GM18873 (cell line): ENCODE measurements around the gene STPG4.
"Not testable (repeated sequence)": the region's sequence is repeated elsewhere in the genome, so short reads cannot be mapped to it uniquely, and the experiment has no call there.

Experiments
- ATAC-seq: cut with Tn5 transposase; IDR thresholded peaks from one replicate; pipeline ENCODE4 v1.9.1; 2021; ENCODE audit warnings: mild to moderate bottlenecking, moderate library complexity, moderate number of reproducible peaks; ENCODE audit not compliant: unreplicated experiment, low FRiP score

Gene STPG4

GRCh38 chr2:47155091-47155876 lies at the start of gene STPG4:
Gene STPG4, minus strand, starts transcription at chr2:47155308. Its CDS starts 57 bp downstream, at chr2:47155251.
- ATAC-seq: no peak

- ATAC-seq: no peak
These were observed 49.6 kb upstream of the STPG4 start for GRCh38 chr2:47204691-47205090.

GRCh38 chr2:47203995-47204394 lies 48.9 kb upstream of the STPG4 start:
- no peak for ATAC-seq

GRCh38 chr2:47201224-47201623 lies 46.1 kb upstream of the STPG4 start:
- ATAC-seq: no peak

- no peak for ATAC-seq
These were observed 43.9 kb upstream of the STPG4 start for GRCh38 chr2:47198985-47199451.

GRCh38 chr2:47196499-47196898 lies 41.4 kb upstream of the STPG4 start:
- ATAC-seq: no peak

- no peak for ATAC-seq
These were observed 40.9 kb upstream of the STPG4 start for GRCh38 chr2:47196046-47196445.

GRCh38 chr2:47195148-47195547 lies 40.0 kb upstream of the STPG4 start:
- no peak for ATAC-seq

- no peak for ATAC-seq
These were observed 39.3 kb upstream of the STPG4 start for GRCh38 chr2:47194410-47194809.

GRCh38 chr2:47193607-47194006 lies 38.5 kb upstream of the STPG4 start:
- no peak for ATAC-seq

GRCh38 chr2:47190188-47190881 lies 35.2 kb upstream of the STPG4 start:
- no peak for ATAC-seq

GRCh38 chr2:47189635-47190034 lies 34.5 kb upstream of the STPG4 start:
- ATAC-seq: no peak

GRCh38 chr2:47187069-47187468 lies 32.0 kb upstream of the STPG4 start:
- ATAC-seq: no peak

- no peak for ATAC-seq
These were observed 31.2 kb upstream of the STPG4 start for GRCh38 chr2:47186351-47186750.

GRCh38 chr2:47185098-47185497 lies 30.0 kb upstream of the STPG4 start:
- ATAC-seq: not testable (repeated sequence)

- no peak for ATAC-seq
These were observed 26.1 kb upstream of the STPG4 start for GRCh38 chr2:47181176-47181575.

GRCh38 chr2:47180531-47180930 lies 25.4 kb upstream of the STPG4 start:
- no peak for ATAC-seq

- no peak for ATAC-seq
These were observed 24.3 kb upstream of the STPG4 start for GRCh38 chr2:47179388-47179787.

- ATAC-seq: no peak
These were observed 23.2 kb upstream of the STPG4 start for GRCh38 chr2:47178341-47178740.

GRCh38 chr2:47177043-47177565 lies 22.0 kb upstream of the STPG4 start:
- no peak for ATAC-seq

GRCh38 chr2:47174733-47175361 lies 19.7 kb upstream of the STPG4 start:
- no peak for ATAC-seq
